GM19397 (cell line): ENCODE results near the gene ABCC6.
"Not testable (repeated sequence)": the region's sequence is repeated elsewhere in the genome, so short reads cannot be mapped to it uniquely, and the experiment has no call there.

Source experiments
- ATAC-seq: cut with Tn5 transposase; IDR thresholded peaks from one replicate; pipeline ENCODE4 v1.9.1; 2021; ENCODE audit warnings: mild to moderate bottlenecking, moderate library complexity; ENCODE audit not compliant: unreplicated experiment

The ABCC6 gene

GRCh38 chr16:16232692-16233061 lies 9.4 kb upstream of the ABCC6 start:
- ATAC-seq = peak; percentile 43

- ATAC-seq = not testable (repeated sequence)
Observed at GRCh38 chr16:16223662-16224241, 458 bp upstream of the ABCC6 start.

- ATAC-seq = not testable (repeated sequence)
Observed at GRCh38 chr16:16221382-16221781, 1.9 kb downstream of the ABCC6 start.

GRCh38 chr16:16220449-16220848 lies 2.8 kb downstream of the ABCC6 start:
- ATAC-seq = not testable (repeated sequence)

GRCh38 chr16:16218787-16219186 lies 4.5 kb downstream of the ABCC6 start:
- not testable (repeated sequence) for ATAC-seq

- ATAC-seq = not testable (repeated sequence)
Observed at GRCh38 chr16:16218349-16218748, 4.9 kb downstream of the ABCC6 start.

- ATAC-seq = not testable (repeated sequence)
Observed at GRCh38 chr16:16213863-16214293, 9.4 kb downstream of the ABCC6 start.

- ATAC-seq = not testable (repeated sequence)
Observed at GRCh38 chr16:16211404-16211803, 11.9 kb downstream of the ABCC6 start.

- not testable (repeated sequence) for ATAC-seq
Observed at GRCh38 chr16:16208461-16208860, 14.8 kb downstream of the ABCC6 start.

GRCh38 chr16:16207787-16208334 lies 15.4 kb downstream of the ABCC6 start:
- ATAC-seq = not testable (repeated sequence)

- ATAC-seq = not testable (repeated sequence)
Observed at GRCh38 chr16:16207097-16207786, 16.1 kb downstream of the ABCC6 start.

GRCh38 chr16:16205864-16206263 lies 17.4 kb downstream of the ABCC6 start:
- ATAC-seq = not testable (repeated sequence)

GRCh38 chr16:16204552-16204951 lies 18.7 kb downstream of the ABCC6 start:
- not testable (repeated sequence) for ATAC-seq

GRCh38 chr16:16203494-16203893 lies 19.8 kb downstream of the ABCC6 start:
- ATAC-seq = not testable (repeated sequence)

- ATAC-seq = not testable (repeated sequence)
Observed at GRCh38 chr16:16202400-16203143, 20.7 kb downstream of the ABCC6 start.

GRCh38 chr16:16201880-16202279 lies 21.4 kb downstream of the ABCC6 start:
- ATAC-seq = not testable (repeated sequence)

GRCh38 chr16:16200391-16200790 lies 22.9 kb downstream of the ABCC6 start:
- ATAC-seq = not testable (repeated sequence)

GRCh38 chr16:16199428-16199827 lies 23.9 kb downstream of the ABCC6 start:
- ATAC-seq = not testable (repeated sequence)

- ATAC-seq = no peak
Observed at GRCh38 chr16:16197966-16198365, 25.3 kb downstream of the ABCC6 start.

GRCh38 chr16:16197331-16197730 lies 26.0 kb downstream of the ABCC6 start:
- ATAC-seq = no peak

GRCh38 chr16:16196099-16196498 lies 27.2 kb downstream of the ABCC6 start:
- ATAC-seq = no peak
